Right atrium auricular region (tissue), 2 donors: ENCODE data around the gene NRXN3. TPM values are rescaled to one million over a fixed set of nuclear protein-coding genes. Genes with fewer than 3 reads are reported as not detected.

Experiments
- DNase-seq: peaks from one replicate; pipeline ENCODE4 v3.0.0-alpha.2; 2019; ENCODE audit warnings: low spot score
- H3K27ac ChIP-seq, 2 donors: fragments of 200-600 bp; sonication (generic); 1 replicate in 1 of 2; 2 replicates in 1 of 2; pipeline ENCODE4 v1.5.1; 2016 to 2019
- H3K27me3 ChIP-seq, 2 donors: fragments of 200-600 bp; sonication (generic); one replicate each; pipeline versions ENCODE4 v1.5.1 to v1.6.0; 2017 to 2019
- H3K36me3 ChIP-seq: fragments of 200-600 bp; sonication (generic); one replicate; pipeline ENCODE4 v1.5.1; 2016
- H3K4me1 ChIP-seq, 2 donors: fragments of 200-600 bp; sonication (generic); one replicate each; pipeline versions ENCODE4 v1.5.1 to v1.6.0; 2017 to 2019
- H3K4me3 ChIP-seq, 2 donors: fragments of 200-600 bp; sonication (generic); 1 replicate in 1 of 2; 2 replicates in 1 of 2; pipeline ENCODE4 v1.5.1; 2017 to 2019; ENCODE audit warnings: mild to moderate bottlenecking in 1 of 2, moderate library complexity in 1 of 2
- H3K9me3 ChIP-seq, 2 donors: fragments of 200-600 bp; sonication (generic); one replicate each; pipeline ENCODE4 v1.5.1; 2019
- CTCF ChIP-seq, 2 donors: fragments of 200-600 bp; sonication (generic); IDR thresholded peaks; one replicate each; pipeline ENCODE4 v1.5.1; 2019; ENCODE audit warnings: antibody characterized with exemption in 2 of 2
- total RNA-seq, 2 donors: library from RNA; depleted of rRNA; stranded (reverse); fragments of >200 nt; gene quantifications; one replicate each; pipeline ENCODE4 v1.1.0, GENCODE V29; 2016

NRXN3 gene
- total RNA-seq = 1 to 10 TPM; 2.0 to 2.3 TPM

GRCh38 chr14:78170203-78170602 lies at the start of gene NRXN3:
NRXN3 (plus strand) TSS chr14:78170373; CDS start chr14:78243094, 72,721 bp downstream.
- TF ChIP-seq CTCF (IDR thresholded peaks at IDR 0.05) = no peak
- Histone ChIP-seq H3K9me3 (no peaks in the 10 kb centered on the region), H3K36me3 (no peaks in the 10 kb centered on the region), H3K27ac (no peak within 1 kb of the TSS), H3K27me3 (no peaks in the 10 kb centered on the region), H3K4me1 (no peaks in the 10 kb centered on the region), H3K4me3 (no peak within 1 kb of the TSS)
- no peak for DNase-seq

GRCh38 chr14:78122436-78122835 lies 47.7 kb upstream of the NRXN3 start:
- DNase-seq = no peak
- peaks cover 0 to 8% of the 10 kb centered on the region in 2 donors for H3K9me3 ChIP-seq
- no peak overlapping the region for H3K4me3 ChIP-seq
- no peak overlapping the region for H3K27ac ChIP-seq
- no peaks in the 10 kb centered on the region for H3K4me1 ChIP-seq
- H3K27me3 ChIP-seq = no peaks in the 10 kb centered on the region
- TF ChIP-seq CTCF (IDR thresholded peaks at IDR 0.05) = no peak
- H3K36me3 ChIP-seq = no peaks in the 10 kb centered on the region

DNA sequence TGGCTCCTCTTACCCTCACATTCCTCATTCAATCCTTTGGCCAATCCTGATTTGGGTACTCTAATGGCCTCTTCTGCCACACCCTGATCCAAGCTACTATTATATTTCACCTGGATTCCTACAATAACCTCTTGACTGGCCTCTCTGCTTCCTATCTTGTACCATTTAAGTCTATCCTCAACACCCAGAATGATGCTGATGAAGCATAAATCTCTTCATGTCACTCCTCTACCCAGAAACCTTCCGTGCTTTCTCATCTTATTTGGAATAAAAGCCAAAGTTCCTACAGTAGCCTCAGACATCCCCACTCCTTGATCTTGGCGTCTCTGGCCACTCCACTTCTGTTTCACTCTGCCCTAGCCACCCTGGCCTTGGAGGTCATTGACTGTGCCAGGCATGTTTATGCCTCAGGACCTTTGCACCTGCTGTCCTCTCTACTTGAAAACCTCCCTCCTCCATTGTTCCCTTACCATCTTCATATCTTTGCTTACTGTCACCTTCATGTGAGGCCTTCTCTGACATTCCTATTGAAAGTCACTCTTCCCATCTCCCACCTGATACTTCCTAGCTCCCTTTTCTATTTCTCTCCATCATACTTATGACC lies 46.4 kb upstream of the NRXN3 start:
- TF ChIP-seq CTCF (IDR thresholded peaks at IDR 0.05) = no peak
- peaks cover 0 to 2% of the 10 kb centered on the region in 2 donors for H3K9me3 ChIP-seq
- H3K4me1 ChIP-seq = no peaks in the 10 kb centered on the region
- no peak overlapping the region for H3K4me3 ChIP-seq
- no peak for DNase-seq
- H3K27ac ChIP-seq = no peak overlapping the region
- no peaks in the 10 kb centered on the region for H3K36me3 ChIP-seq
- H3K27me3 ChIP-seq = no peaks in the 10 kb centered on the region

GRCh38 chr14:78127961-78128360 lies 42.2 kb upstream of the NRXN3 start:
- no peak for TF ChIP-seq CTCF (IDR thresholded peaks at IDR 0.05)
- Histone ChIP-seq H3K4me1 (no peaks in the 10 kb centered on the region), H3K27me3 (no peaks in the 10 kb centered on the region), H3K9me3 (no peaks in the 10 kb centered on the region), H3K27ac (no peak overlapping the region), H3K4me3 (no peak overlapping the region), H3K36me3 (no peaks in the 10 kb centered on the region)
- no peak for DNase-seq

GRCh38 chr14:78129375-78129774 lies 40.8 kb upstream of the NRXN3 start:
- TF ChIP-seq CTCF (IDR thresholded peaks at IDR 0.05) = no peak
- Histone ChIP-seq H3K9me3 (no peaks in the 10 kb centered on the region), H3K4me1 (no peaks in the 10 kb centered on the region), H3K27ac (no peak overlapping the region), H3K4me3 (no peak overlapping the region), H3K27me3 (no peaks in the 10 kb centered on the region), H3K36me3 (no peaks in the 10 kb centered on the region)
- DNase-seq = no peak

GRCh38 chr14:78130356-78130755 lies 39.8 kb upstream of the NRXN3 start:
- H3K27ac ChIP-seq = no peak overlapping the region
- H3K36me3 ChIP-seq = no peaks in the 10 kb centered on the region
- TF ChIP-seq CTCF (IDR thresholded peaks at IDR 0.05) = no peak
- no peak for DNase-seq
- no peaks in the 10 kb centered on the region for H3K9me3 ChIP-seq
- H3K4me1 ChIP-seq = no peaks in the 10 kb centered on the region
- no peak overlapping the region for H3K4me3 ChIP-seq
- no peaks in the 10 kb centered on the region for H3K27me3 ChIP-seq
